DOHH2 (cell line): ENCODE results near the gene LDHAL6A.
"Not testable (repeated sequence)": the region's sequence is repeated elsewhere in the genome, so short reads cannot be mapped to it uniquely, and the experiment has no call there.

Experiments used
- H3F3A ChIP-seq: fragments of 200-600 bp; sonication (generic), shearing (Covaris generic); 2 replicates; pipeline ENCODE4 v1.6.0; 2016; ENCODE audit warnings: antibody characterized with exemption, mild to moderate bottlenecking; ENCODE audit not compliant: control insufficient read depth, insufficient read depth
- H3K27ac ChIP-seq: fragments of 200-600 bp; sonication (generic); 2 replicates; pipeline ENCODE4 v1.5.1; 2014; ENCODE audit warnings: low read depth, mild to moderate bottlenecking, low read length, moderate library complexity
- H3K27me3 ChIP-seq: fragments of 200-600 bp; sonication (generic); 2 replicates; pipeline ENCODE4 v1.6.1; 2014; ENCODE audit warnings: mild to moderate bottlenecking, low read length, mixed read lengths; ENCODE audit not compliant: control insufficient read depth
- H3K36me3 ChIP-seq: fragments of 200-600 bp; sonication (generic); 2 replicates; pipeline ENCODE4 v1.6.1; 2014; ENCODE audit warnings: mild to moderate bottlenecking, low read length, moderate library complexity, mixed read lengths; ENCODE audit not compliant: control insufficient read depth
- H3K4me1 ChIP-seq: fragments of 200-600 bp; sonication (generic); 2 replicates; pipeline ENCODE4 v1.6.1; 2014; ENCODE audit warnings: mild to moderate bottlenecking, low read length, mixed read lengths; ENCODE audit not compliant: control insufficient read depth
- H3K4me2 ChIP-seq: fragments of 200-600 bp; sonication (generic); 2 replicates; pipeline ENCODE4 v1.6.0; 2014; ENCODE audit warnings: mild to moderate bottlenecking, low read length, moderate library complexity
- H3K4me3 ChIP-seq: fragments of 200-600 bp; sonication (generic); 2 replicates; pipeline ENCODE4 v1.5.1; 2014; ENCODE audit warnings: mild to moderate bottlenecking, low read length, mixed read lengths
- H3K79me2 ChIP-seq: fragments of 200-600 bp; sonication (generic); 2 replicates; pipeline ENCODE4 v1.6.1; 2014; ENCODE audit warnings: mild to moderate bottlenecking, low read length, mixed read lengths; ENCODE audit not compliant: control insufficient read depth
- H3K9me2 ChIP-seq: fragments of 200-600 bp; sonication (generic); replicated peaks from 2 replicates; pipeline ENCODE4 v1.6.1; 2014; ENCODE audit warnings: mild to moderate bottlenecking, low read length, mixed read lengths; ENCODE audit not compliant: control insufficient read depth
- H3K9me3 ChIP-seq: fragments of 200-600 bp; sonication (generic); 2 replicates; pipeline ENCODE4 v1.6.1; 2014; ENCODE audit warnings: antibody characterized with exemption, low read length, mixed read lengths; ENCODE audit not compliant: control insufficient read depth, insufficient read depth
- H4K20me1 ChIP-seq: fragments of 200-600 bp; sonication (generic); 2 replicates; pipeline ENCODE4 v1.6.0; 2014; ENCODE audit warnings: low read depth, mild to moderate bottlenecking, antibody characterized with exemption, low read length, moderate library complexity; ENCODE audit not compliant: control insufficient read depth, insufficient read depth
- EZH2phosphoT487 ChIP-seq: fragments of 200-600 bp; sonication (generic); IDR thresholded peaks from 2 replicates; pipeline ENCODE4 v1.6.1; 2017; ENCODE audit warnings: borderline replicate concordance, mild to moderate bottlenecking, antibody characterized with exemption, low read length, moderate library complexity, mixed read lengths
- TF ChIP-seq, protein P1 (sequence below): fragments of 200-600 bp; sonication (generic); IDR thresholded peaks from one replicate; pipeline ENCODE4 v1.5.1; 2014; ENCODE audit warnings: antibody characterized with exemption, mild to moderate bottlenecking, low read depth, low read length; ENCODE audit not compliant: poor library complexity, severe bottlenecking

The LDHAL6A gene

GRCh38 chr11:18455686-18456372, at the start of gene LDHAL6A:
Gene LDHAL6A (plus strand): TSS chr11:18455856. CDS start chr11:18456681, 825 bp downstream.
- Histone ChIP-seq H3K27ac (no peak within 1 kb of the TSS), H3K36me3 (no peaks in the 10 kb centered on the region), H3K9me3 (no peaks in the 10 kb centered on the region), H3K79me2 (no peaks in the 10 kb centered on the region), H4K20me1 (no peaks in the 10 kb centered on the region), H3F3A (no peaks in the 10 kb centered on the region), H3K9me2 (no peaks in the 10 kb centered on the region), H3K4me3 (no peak within 1 kb of the TSS), H3K27me3 (no peaks in the 10 kb centered on the region), H3K4me2 (no peak within 1 kb of the TSS), H3K4me1 (no peaks in the 10 kb centered on the region)
- TF ChIP-seq, protein P1, sequence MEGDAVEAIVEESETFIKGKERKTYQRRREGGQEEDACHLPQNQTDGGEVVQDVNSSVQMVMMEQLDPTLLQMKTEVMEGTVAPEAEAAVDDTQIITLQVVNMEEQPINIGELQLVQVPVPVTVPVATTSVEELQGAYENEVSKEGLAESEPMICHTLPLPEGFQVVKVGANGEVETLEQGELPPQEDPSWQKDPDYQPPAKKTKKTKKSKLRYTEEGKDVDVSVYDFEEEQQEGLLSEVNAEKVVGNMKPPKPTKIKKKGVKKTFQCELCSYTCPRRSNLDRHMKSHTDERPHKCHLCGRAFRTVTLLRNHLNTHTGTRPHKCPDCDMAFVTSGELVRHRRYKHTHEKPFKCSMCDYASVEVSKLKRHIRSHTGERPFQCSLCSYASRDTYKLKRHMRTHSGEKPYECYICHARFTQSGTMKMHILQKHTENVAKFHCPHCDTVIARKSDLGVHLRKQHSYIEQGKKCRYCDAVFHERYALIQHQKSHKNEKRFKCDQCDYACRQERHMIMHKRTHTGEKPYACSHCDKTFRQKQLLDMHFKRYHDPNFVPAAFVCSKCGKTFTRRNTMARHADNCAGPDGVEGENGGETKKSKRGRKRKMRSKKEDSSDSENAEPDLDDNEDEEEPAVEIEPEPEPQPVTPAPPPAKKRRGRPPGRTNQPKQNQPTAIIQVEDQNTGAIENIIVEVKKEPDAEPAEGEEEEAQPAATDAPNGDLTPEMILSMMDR = no peak
- no peak for TF ChIP-seq EZH2phosphoT487

GRCh38 chr11:18407400-18407799, 48.3 kb upstream of the LDHAL6A start:
- H3K9me2 ChIP-seq, H3K4me3 ChIP-seq, H3K4me1 ChIP-seq, H3K79me2 ChIP-seq, H3K9me3 ChIP-seq, H3K27me3 ChIP-seq, H3K27ac ChIP-seq, H3K4me2 ChIP-seq: not testable (repeated sequence)
- H3F3A ChIP-seq = peaks cover 79% of the 10 kb centered on the region
- H3K36me3 ChIP-seq = peaks cover 61% of the 10 kb centered on the region
- H4K20me1 ChIP-seq = peaks cover 12% of the 10 kb centered on the region

DNA sequence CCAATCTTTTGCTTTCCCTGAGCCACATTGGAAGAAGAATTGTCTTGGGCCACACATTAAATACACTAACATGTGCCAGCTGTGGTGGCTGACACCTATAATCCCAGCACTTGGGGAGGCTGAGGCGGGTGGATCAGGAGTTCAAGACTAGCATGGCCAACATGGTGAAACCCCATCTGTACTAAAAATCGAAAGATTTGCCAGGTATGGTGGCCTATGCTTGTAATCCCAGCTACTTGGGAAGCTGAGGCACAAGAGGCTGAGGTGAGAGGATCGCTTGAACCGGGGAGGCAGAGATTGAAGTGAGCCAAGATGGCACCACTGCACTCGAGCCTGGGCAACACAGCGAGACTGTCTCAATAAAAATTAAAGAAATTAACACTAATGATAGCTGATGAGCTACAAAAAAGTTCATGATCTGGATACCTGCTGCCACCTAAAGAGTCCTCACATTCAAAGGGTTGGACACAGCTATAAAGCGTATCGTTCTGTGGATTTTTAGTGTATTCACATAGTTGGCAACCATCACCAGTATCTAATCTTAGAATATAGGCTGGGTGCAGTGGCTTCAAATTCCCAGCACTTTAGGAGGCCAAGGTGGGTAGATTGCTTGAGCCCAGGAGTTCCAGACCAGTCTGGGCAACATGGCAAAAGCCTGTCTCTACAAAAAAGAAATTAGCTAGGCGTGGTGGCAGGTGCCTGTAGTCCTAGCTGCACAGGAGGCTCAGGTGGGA, 46.9 kb upstream of the LDHAL6A start:
- TF ChIP-seq, protein P1 = no peak
- TF ChIP-seq EZH2phosphoT487 = no peak
- peaks cover 6% of the 10 kb centered on the region for H3K4me1 ChIP-seq
- H3K36me3 ChIP-seq = peaks cover 48% of the 10 kb centered on the region
- H3K79me2 ChIP-seq = no peaks in the 10 kb centered on the region
- no peak overlapping the region for H3K4me3 ChIP-seq
- H3K27ac ChIP-seq = no peak overlapping the region
- H3F3A ChIP-seq = peaks cover 66% of the 10 kb centered on the region
- H3K9me3 ChIP-seq = no peaks in the 10 kb centered on the region
- no peaks in the 10 kb centered on the region for H3K9me2 ChIP-seq
- no peaks in the 10 kb centered on the region for H4K20me1 ChIP-seq
- no peak overlapping the region for H3K4me2 ChIP-seq
- H3K27me3 ChIP-seq = no peaks in the 10 kb centered on the region

GRCh38 chr11:18416459-18416858, 39.2 kb upstream of the LDHAL6A start:
- no peak overlapping the region for H3K4me3 ChIP-seq
- H3K27me3 ChIP-seq = no peaks in the 10 kb centered on the region
- no peak overlapping the region for H3K27ac ChIP-seq
- TF ChIP-seq EZH2phosphoT487 = no peak
- TF ChIP-seq, protein P1 = no peak
- H3K4me2 ChIP-seq = no peak overlapping the region
- H4K20me1 ChIP-seq = no peaks in the 10 kb centered on the region
- peaks cover 3% of the 10 kb centered on the region; the same call in 1 of the 2 replicates for H3F3A ChIP-seq
- no peaks in the 10 kb centered on the region for H3K9me2 ChIP-seq
- no peaks in the 10 kb centered on the region for H3K9me3 ChIP-seq
- H3K4me1 ChIP-seq = peaks cover 13% of the 10 kb centered on the region
- no peaks in the 10 kb centered on the region for H3K36me3 ChIP-seq
- H3K79me2 ChIP-seq = no peaks in the 10 kb centered on the region
